SK-N-DZ (cell line): ENCODE measurements around the gene KIAA1549.

Experiments
- DNase-seq: peaks from one replicate; pipeline ENCODE4 v3.0.0-alpha.2; 2015; ENCODE audit warnings: low spot score

Gene KIAA1549

DNA sequence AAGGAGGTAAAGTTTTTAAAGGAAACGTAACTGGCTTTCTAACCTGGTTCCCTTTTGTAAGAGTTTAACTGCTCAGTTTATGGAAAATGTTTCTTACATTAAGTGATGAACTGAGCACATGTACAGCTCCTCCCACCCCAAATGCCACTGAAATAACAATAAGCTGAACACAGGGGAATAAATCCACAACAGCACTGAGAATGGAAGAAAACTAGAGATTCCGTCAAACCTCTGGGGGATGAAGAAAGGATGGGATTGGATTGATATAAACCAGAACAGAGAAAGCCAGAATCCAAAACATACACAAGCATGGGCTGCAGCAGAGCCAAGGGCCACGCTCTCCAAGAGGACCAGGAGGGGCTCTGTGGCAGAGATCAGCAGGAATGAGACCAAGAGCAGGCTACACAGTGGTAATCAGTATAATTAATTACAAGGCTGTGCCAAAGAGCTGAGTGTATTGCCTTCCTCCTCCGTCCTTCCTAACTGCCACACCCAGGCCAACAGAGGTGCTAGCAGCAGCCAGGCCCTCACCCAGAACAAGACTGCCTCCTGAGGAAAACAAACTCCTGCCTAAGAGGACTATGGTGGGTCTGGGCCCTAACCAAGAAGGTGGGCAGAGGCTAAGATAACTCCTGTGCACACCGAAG, 73.9 kb downstream of the KIAA1549 start:
- DNase-seq = no peak

GRCh38 chr7:138903859-138904435, 77.2 kb downstream of the KIAA1549 start:
- DNase-seq = no peak

DNA sequence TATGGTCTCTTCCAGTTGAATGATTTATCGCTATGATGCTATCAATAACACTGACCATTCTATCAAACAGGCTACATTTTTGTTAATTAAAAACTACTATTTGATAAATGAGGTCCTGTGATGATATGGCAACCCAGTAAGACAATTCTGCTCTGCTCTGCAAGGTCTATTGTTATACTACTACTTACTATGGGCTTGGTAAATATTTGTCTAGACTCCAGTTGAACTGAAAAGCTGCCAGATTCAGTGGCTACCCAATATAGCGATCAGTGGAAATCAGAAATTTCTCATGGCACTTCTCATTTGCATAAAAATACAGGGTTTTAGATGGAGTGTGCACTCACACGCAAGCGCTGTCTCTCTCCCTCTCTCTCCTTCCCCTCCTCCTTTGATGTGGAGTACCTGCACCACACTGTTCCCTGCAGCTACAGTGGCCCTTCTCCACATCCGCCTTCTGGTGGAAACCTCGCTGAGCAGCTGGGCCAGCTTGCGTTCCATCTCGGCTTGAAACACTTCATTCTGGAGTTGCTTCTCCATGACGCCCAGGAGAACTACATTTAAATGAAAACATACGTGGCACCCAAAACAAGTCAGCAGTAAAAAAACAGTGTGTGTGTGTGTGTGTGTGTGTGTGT, 77.9 kb downstream of the KIAA1549 start:
- DNase-seq = no peak

GRCh38 chr7:138902161-138902560, 79.0 kb downstream of the KIAA1549 start:
- DNase-seq = no peak

DNA sequence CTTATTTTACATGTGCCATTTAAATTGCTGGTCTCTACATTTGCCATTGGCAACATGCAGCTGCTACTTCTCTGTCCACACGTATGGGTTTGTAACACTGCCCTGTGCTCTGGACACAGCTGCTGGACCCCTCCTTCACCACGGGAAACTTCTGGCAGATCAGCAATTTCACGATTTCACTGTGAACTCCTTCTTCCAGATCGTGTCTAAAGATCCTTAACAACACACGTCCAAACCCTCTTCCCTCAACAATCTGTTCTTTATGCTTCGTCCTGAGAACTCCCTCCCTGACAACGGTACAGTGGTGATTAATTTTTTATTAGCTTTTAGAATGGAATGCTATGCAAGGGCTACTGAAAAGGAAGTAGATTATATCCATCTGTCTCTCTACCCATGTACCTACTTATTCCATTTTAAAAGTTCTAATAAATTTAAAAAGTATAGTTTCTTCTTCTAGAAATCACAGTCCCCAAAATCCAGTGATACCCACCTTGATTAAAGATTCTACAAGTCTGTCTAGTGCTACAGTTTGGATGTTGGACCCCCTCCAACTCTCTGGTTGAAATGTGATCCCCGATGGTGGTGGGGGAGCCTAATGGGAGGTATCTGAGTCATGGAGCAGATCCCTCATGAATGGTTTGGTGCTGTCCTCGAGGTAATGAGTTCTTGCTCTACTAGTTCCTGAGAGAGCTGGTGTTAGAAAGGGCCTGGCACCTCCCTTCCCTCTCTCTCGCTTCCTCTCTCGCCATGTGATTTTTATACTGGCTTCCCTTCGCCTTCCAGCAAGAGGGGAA, 81.0 kb downstream of the KIAA1549 start:
- no peak for DNase-seq

- DNase-seq = no peak
These were observed 82.4 kb downstream of the KIAA1549 start for GRCh38 chr7:138898802-138899201.

DNA sequence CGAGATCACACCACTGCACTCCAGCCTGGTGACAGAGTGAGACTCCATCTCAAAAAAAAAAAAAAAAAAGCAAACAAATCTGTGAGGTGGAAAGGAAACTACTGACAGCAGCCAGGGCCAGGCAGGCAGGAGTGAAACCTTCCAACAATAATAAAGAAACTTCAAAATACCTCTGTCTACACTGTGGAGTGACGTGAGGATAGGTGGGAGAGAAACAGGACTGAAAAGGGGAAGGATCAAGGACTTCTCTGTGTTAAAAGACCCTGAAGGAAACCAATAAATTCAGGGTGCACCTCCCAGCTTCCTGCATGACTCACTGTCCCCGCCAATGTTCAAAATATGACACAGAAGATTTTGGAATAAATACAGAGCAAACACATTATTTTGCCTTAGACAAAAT, 82.9 kb downstream of the KIAA1549 start:
- no peak for DNase-seq

DNA sequence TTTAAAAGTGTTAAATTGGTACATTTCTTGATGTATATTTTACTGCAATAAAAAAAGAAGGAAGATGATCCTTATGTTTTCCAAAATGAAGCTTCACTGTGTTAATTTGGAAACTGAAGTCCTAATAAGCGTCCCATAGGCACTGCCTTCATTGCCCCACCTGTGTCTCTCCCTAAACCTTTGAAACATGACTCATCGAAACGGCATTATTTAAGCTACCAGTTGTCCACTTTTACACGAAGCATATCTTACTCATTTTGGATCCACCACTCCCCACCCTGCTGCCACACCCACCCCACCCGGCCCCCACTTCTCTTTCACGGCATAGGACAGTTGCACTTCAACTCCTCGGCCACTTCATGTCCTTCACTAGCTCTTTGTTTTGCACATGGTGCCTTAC, 85.5 kb downstream of the KIAA1549 start:
- no peak for DNase-seq

DNA sequence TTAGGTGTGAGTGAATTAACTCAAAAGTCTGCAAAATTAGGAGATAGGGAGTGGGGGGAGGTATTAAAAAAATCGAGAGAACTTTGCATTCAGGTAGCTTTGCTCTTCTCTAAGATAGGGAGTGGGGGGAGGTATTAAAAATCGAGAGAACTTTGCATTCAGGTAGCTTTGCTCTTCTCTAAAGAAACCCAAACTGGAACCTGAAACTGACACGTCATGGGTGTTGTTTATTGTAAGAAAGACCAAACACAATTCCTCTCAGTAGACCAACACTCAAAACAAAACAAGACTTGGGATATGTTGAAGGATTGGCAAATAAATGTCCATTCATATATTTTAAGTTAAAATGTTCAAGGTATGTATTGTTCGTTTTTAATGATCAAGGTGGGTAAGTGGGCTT, 87.9 kb downstream of the KIAA1549 start:
- DNase-seq = no peak

- no peak for DNase-seq
These were observed 88.4 kb downstream of the KIAA1549 start for GRCh38 chr7:138892812-138893211.

- DNase-seq = no peak
These were observed 89.1 kb downstream of the KIAA1549 start for GRCh38 chr7:138892006-138892630.

DNA sequence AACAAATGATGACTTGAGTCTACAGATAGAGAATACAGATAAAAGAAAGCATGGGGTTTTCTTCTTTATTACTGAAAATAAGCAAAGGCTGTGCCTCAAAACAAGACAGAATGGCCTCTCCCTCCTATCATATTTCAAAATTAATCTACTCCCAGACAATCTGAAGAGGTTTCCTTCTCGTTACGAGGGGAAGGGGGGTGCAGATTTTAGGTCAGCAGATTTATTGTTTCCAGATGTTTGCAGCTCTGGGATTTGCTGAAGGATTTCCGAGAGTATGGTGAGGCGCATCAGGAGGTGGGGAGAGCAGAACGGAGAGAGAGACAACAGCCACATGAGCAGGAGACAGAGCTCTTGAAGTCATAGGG, 89.8 kb downstream of the KIAA1549 start:
- DNase-seq = peak; percentile 70

GRCh38 chr7:138890499-138891445, 90.4 kb downstream of the KIAA1549 start:
- no peak for DNase-seq

GRCh38 chr7:138889582-138890498, 91.3 kb downstream of the KIAA1549 start:
- DNase-seq = no peak

DNA sequence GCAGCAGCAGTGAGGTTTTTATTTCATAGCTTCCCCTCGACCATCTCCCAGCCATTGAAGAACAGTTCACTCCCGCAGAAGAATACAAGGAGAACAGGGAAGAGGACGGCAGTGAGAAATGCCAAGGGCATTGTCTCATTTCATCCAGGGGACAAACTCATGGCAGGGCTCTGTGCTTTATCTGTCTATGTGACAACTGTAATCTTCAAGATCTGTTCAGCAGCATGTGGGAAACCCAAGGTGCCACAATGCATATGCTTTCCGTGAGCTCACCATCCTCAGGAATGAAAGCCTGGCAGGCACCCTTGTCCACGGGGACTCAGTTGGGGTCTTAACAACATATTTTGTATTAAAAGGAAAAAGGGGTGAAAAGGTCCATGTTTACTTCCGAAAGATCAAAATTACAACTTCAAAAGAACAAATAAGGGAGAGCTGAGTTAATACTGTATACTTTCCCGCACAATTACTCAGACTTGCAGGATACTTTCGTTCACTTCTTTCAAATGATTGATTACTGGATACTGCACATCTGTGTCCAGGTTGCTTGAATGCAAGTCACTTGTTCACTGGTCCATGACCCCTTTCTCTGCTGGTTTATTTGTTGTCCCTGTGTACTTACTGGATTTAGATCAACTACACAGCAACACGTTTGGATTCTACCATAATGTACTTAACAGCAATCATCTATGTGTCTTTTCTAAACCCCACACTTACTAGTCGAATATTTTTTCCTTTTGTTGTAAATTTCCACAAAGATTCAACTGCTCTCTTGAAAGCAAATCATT, 93.1 kb downstream of the KIAA1549 start:
- DNase-seq = peak; percentile 61

DNA sequence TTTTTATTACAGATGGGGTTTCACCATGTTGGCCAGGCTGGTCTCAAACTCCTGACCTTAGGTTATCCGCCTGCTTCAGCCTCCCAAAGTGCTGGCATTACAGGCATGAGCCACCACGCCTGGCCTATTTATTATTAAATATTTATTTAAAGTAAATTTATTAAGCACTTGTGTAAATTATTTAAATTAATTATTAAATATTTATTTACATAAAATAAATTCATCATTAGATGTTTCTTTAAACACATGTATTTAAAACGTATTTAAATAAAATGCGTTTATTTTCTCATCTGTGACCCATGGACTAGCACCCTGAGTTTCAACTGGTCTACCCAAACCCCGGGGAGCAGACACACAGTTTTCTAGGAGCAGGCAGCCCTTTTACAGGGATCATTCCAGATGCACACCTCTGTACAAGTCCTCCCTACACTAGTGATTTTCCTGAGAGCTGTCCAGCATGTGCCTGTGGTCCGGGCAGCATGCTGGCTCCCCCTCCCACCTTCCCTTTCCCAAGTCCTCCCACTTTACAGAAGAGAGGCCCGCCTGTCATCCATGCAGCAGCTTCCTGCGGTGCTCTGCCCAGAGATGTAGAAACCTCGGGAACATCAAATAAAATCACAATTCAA, 94.0 kb downstream of the KIAA1549 start:
- DNase-seq = peak; percentile 20

- DNase-seq = peak; percentile 72
These were observed 94.7 kb downstream of the KIAA1549 start for GRCh38 chr7:138886501-138886917.

- DNase-seq = no peak
These were observed 95.6 kb downstream of the KIAA1549 start for GRCh38 chr7:138885383-138886147.
